GM19035 (cell line): ENCODE data around the gene TMEM238L.

Source experiments
- ATAC-seq: cut with Tn5 transposase; IDR thresholded peaks from one replicate; pipeline ENCODE4 v1.9.1; 2021; ENCODE audit not compliant: unreplicated experiment

TMEM238L gene

DNA sequence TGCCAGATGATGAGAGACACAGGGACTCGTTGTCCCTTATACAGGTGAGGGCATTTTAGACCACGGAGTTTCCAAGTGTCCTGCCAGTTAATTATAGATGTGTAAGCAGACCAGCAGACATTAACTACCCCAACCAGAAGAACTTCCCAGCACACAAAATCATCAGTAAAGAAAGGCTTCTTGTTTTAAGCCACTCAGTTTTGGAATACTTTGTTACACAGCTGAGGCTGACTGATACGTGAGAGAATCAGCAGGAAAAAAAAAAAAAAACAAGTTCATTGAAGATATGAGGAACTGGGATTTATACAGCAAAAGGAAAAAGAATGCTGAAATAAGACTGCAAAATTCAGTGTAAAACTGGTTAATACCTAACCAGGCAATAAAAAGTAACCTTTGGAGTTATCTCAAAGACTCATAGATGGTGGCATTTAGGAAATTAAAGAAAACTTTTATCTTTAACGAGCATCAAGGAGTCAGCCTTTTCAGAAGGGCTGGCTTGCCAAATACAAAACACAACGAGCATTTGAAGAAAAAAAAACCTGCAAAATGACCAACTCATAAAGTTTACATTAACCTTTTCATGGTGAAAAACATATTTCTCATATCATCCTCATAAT is 28.1 kb downstream of the TMEM238L start:
- ATAC-seq: no peak

DNA sequence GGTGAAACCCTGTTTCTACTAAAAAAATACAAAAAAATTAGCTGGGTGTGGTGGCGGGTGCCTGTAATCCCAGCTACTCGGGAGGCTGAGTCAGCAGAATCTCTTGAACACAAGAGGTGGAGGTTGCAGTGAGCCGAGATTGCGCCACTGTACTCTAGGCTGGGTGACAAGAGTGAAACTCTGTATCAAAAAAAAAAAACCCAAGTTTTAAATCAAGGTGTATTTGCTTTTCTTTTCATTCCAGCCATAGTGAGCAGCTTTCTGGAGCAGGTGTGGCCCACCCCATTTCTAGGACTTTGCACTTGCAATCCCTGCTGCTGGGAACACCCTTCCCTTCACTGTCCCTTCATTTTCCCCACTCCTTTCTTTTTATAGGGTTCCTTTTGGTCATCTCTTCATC is 28.8 kb downstream of the TMEM238L start:
- no peak for ATAC-seq

DNA sequence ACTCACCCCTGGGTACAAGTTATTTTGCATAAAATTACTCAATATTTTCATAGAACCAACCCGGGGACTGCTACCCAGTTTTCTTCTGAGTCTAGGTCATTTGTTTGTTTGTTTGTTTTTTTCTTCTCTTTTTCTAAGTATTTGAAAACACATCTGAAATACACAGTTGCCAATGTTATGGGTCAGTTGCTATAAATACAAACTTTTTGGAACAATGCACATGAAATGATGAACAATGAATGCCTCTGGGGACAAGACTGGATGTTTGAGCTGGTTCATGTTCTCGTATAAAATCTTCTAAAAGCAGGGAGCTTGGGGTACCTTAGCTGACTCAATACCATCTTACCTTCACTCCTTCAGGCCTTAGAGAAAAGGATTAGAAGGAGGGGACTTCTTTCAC is 30.5 kb downstream of the TMEM238L start:
- no peak for ATAC-seq

DNA sequence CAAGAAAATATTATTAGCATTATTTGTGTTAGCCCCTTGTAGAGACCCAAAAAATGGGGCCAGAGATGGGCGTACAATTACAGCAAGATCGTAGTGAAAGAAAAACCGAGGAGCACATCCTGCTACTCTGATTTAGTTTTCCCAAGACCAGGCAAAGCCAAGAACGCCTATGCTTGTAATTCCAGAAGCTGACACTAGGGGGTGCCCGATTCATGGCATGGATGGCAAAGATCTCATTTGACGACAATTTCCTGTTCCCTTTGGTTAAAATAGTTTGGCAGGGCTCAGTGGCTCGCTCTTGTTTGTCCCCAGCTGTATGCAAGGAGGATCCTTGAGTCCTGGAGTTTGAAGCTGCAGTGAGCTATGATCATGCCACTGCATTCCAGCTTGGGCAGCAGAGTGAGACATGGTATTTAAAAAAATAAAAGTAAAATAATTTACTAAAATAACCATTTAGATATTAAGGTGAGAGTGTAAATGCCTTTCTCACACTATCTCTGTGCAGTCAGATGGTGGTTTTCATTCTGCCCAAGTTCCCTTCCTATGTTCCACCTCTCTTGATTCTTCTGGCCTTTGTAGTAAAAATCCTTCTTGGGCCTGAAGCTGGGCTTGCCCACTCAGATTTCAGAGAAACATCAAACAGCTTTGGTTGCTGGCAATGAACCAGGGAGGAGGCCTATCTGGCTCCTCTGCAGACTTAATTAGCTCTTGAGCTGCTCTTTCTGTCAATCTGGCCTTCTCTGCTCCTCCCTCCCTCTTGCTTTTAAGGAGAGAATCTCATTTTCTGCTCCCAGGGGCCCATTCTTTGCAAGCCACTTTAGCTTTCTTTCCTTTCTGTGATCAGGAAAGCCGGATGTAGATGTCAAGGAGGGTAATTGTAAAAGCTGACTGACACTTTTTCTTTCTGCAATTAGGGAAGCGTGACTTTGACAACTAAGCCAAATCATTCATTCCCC is 31.2 kb downstream of the TMEM238L start:
- ATAC-seq: no peak

DNA sequence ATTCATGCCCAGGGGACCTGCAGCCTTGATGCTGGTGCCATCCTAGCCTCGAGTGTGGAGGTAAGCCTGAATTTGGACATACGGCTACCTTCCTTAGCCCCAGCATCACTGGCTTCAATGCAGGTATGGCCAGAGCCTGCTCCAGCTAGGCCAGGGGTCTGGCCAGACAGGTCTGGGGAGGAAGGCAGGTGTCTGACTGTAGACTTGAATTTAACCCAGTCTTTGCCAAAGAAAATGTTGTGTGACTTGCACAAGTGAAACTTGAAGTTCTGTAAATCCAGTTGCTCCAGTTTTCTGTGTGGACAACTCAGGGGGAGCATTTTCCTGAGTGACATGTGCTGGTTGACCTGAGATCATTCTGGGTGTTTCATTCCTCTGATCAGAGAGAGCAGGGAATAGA is 32.8 kb downstream of the TMEM238L start:
- ATAC-seq: no peak

DNA sequence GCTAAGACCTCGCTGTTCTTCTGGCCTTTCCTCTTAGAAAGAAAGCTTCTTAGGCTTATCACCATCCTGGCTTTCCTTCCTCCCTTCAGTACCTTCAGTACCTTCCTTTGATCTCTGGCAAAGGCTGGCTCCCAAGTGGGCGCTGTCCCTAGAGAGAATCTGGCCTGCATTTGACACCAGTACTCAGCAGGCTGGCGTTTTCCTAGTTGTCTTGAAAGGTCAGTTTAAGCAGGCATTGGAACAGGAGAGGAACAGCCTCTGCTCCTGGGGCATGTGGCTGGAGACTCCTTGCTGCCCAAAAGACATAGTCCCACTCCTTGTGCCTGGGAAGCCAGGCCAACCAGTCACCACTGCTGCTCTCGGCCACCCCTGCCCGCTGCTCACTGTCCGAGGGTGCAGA is 34.1 kb downstream of the TMEM238L start:
- ATAC-seq: no peak

DNA sequence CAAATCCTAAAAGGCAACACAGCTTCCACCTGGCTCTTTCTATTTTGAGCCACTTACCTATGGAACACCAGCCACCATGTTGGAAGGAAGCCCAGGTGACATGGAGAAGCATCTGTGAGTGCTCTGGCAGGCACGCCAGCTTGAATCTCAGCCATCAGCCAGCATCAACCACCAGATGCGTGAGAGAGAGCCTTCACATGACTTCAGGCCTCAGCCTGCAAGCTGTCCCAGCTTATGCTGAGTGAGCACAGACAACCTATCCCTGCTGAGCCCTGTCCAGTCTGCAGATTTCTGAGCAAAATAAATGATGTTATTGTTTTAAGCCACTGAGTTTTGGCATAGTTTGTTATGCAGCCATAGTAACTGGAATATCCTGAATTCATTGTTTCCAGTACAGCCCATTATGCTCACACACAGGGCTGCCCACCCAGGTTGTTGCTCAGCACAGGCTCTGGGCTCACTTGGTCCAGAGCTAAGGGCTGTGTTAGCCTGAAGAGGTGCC is 35.1 kb downstream of the TMEM238L start:
- ATAC-seq: no peak

DNA sequence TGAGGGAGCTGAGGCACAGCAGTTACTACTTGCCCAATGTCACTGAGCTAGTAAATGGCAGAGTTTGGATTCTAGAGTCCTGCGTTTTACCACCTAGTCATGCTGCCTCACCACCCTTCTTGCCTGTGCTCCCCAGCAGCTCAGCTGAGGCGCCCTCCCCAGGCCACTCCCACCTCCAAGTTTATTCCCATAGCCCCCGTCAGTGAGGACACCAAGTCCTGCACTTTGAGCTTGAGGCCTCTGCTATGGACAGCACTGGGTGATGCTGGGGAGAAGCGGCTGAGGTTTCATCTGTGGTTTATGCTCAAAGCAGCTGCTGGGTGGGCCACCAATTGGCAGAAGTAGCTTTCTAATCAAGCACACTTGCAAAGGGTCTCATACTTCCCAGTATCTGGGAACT is 36.7 kb downstream of the TMEM238L start:
- no peak for ATAC-seq

DNA sequence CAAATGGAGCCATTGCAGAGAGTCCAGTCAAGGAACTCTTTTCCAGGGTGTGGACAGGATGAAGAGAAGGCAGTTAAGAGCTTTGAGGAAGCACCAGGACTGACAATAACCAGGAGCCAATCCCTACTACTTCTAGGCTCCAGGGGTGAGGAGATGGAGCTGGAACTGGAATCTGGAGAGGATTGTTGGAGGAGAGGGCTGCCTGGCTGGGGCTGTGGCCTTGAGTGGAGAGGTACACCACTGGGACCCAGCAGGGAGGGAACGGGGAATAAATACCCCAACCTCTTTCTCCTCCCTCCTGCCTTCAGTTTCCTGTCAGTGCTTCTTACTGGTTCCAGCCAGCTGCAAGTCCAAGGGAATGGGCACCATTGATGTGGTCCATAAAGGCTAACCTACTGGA is 41.9 kb downstream of the TMEM238L start:
- ATAC-seq: no peak

DNA sequence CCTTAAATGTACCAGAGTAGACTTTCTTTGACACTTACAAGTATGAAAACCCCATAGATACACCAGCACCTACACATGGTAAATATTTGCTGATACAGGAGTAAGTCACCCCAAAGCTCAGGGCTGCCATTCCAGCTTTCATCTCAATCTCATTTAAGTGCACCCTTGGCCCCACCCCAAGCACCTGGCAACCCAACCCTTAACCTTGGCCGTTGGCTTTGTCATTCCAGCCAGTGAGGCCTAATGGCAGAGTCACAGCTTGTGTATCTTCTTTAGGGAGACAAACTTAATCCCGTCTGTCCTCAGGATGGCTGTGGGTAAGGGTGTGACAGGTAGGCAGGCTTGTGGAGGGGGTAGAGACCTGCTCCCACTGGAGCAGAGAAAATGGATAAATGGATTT is 42.6 kb downstream of the TMEM238L start:
- ATAC-seq: no peak

DNA sequence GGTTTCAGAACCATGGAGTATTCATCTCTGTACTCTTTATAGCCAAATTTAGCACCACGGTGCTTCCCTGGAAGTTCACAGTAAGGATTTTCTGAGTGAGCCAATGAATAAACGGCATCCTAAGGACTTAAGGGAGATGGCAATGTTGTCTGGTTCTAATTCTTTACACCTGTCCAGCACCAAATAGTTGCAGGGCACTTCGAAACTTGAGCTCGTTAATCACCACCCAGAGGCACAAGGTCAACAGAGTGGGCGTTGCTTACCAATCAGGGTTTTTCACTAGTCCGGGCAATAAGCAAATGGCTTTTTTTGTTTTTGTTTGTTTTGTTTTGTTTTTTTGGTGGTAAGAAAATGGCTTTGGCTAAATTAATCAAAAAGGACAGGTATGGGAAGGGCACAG is 45.8 kb downstream of the TMEM238L start:
- ATAC-seq: no peak

DNA sequence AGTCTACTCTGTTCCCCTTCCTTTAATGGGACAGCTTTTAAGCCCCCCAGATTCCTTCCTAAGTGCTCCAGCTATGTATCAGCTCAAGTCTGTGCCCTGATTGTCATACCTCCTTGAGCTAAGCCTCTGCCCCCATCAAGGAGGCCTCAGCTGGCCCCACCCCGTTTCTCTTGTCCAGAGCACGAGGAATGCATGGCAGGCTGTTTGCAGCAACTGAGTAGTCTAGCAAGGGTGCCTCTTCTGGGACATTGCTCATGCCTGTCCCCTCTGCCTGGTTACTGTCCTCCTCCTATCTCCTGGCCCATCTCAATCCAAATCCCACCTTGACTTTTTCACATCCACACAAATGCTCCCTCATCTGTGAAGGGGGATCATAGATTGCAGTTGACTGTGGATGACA is 46.3 kb downstream of the TMEM238L start:
- ATAC-seq: no peak

DNA sequence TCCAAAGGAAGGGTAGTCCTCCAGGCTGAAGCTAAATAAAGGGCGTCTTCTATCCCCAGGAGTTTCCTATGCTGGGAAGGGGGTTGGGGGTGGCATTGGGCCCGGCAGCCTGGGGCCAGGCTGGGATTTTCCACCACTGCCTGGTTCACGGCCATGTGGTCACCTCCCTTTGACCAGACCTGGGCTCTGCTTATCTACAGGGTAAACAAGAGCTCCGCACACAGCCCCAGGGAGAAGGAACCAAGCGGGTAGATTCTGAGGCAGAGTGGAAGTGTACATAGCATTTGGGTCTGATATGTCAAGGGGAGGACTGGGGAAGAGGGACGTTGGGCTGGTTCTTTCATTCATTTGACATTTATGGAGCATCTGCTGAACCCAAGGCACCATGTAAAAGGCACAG is 46.8 kb downstream of the TMEM238L start:
- no peak for ATAC-seq

DNA sequence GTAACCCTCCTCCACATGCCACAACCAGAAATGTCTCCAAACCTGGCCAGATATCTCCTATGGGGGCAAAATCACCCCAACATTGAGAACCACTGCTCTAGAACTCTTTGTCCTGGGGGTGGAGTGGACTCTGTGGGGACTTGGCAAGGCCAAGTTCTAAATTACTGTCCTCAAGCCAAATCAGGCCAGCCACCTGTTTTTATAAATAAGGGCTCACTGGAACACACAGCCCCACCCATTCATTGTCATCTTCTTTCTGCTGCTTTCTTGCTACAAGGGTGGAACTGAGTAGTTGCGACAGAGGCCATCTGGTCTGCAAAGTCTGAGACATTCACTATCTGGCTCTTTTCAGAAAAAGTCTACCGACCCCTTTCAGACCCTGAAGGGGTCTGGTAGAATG is 47.3 kb downstream of the TMEM238L start:
- no peak for ATAC-seq

DNA sequence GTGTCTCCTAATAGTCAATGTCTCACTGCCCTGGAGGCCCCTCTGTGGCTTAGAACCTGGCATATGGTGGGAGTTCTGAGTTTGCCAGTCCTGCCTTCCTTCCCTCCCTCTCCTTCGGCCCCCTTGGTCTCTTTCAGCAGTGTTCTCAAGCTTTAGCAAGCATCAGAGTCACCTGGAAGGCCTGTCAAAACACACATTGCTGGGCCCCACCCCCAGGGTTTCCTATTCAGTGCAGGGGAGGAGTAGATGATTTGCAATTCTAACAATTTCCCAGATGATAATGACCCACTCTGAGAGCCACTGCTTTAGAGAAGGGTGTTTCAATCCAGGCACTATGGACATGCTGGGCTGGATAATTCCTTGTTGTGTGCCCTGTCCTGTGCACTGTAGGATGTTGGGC is 47.7 kb downstream of the TMEM238L start:
- ATAC-seq: no peak

DNA sequence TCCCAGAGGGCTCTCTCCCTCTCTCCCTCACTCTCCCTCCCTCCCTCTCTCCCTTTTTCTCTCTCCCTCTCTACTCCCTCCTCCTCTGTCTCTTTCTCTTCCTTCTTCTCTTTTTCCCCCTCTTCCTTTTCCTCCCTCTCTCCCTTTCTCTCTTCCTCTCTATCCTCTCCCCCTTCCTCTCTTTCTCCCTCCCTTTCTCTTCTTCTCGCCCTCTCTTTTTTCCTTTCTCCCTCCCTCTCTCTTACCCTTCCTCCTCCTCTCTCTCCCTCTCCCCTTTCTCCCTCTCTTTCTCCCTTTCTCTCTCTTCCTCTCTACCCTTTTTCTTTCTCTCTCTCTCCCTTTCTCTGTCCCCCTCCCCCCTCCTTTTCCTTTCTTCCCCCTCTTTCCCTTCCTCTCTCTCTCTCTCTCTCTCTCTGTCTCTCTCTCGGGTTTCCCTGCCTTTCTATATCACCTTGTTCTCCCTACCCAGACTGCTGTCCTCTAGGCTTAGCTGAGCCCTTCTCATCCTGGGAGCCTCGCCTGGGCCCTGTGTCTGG is 48.2 kb downstream of the TMEM238L start:
- ATAC-seq: no peak

DNA sequence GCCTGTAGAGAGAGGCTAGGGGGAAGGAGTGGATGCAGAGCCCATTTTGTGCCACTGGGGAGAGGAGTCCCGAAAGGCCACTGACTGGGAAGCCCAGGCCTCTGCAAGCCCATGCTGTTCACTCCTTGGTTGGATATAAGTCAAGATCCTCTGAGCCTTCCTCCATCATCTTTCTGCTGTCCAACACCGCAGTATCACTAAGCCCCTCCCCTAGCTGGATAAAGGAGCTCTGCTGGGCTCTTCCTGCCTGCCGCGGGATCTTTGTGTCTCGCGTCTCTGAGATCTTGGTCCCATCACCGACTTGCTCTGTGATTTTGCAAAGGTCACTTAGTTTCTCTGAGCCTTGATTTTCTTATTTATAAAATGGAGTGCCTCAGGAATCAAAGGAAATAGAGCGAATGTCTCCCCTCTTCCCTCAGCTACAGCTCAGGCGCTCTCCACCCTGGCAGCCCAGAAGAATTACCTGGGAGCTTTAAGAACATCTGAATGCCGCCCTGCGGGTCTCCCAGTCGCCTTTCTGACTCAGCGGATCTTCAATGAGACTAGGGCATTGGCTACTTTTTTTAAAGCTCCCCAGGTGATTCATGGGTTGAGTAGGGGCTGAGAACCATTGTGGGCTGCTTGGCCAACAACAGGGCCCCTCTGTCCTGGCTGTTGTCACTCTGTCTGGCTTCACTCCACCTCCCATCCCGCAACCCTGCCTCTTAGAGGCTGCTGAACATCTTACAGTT is 48.9 kb downstream of the TMEM238L start:
- ATAC-seq: no peak

DNA sequence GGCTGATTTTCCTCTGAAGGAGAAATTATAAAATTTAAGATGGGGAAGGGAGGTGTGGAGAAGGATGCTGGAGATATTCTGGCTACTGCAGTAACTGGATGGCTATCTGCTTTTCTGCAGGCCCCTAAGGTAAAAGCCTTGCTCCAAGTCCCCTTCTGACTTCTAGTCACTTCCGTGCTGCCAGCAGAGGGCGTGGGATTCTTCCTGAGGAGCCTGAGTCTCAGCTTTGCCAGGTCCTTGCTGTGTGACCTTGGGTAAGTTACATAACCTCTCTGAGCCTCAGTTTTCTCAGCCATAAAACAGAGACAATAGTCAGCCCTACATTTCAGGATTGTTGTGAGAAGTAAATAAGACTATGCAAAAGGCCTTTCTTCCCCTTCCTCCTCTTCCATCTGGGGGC is 49.8 kb downstream of the TMEM238L start:
- no peak for ATAC-seq

DNA sequence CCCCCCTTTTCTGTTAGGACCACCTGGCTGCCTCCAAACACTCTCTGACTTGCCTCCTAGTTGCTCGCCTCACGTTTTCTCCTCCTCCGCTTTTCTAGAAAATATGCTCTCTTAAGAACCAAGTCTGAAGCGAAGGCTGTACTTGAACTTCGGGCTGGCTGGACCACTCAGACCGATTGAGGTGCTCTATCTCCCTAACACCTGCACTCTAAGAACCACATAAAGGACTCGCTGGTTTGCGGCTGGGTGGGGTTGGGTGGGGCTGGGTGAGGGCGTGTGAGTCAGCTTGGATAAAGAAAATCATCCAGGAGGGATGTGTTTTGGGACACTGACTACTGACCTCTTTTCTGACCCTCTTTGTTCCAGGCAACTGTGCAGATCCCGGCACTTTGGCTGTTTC is 51.2 kb downstream of the TMEM238L start:
- ATAC-seq: no peak

DNA sequence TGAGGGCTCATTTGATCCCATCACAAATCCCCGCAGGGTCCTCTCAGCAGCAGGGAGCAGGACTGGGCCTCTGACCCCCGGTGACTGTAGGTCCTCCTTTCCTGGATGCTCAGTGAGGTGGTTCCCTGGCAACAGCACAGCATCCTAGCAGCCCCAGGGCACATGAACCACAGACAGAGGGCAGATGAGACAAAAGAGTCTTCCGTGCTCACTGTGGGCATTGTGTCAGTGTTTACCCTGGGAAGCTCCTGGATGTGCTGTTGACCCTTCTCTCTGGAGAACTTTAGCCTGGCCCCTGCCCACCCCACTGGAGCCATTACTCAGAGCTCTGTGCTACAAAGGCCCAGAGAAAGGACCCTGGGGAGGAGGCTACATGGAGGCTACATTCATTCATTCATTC is 52.3 kb downstream of the TMEM238L start:
- ATAC-seq: no peak

DNA sequence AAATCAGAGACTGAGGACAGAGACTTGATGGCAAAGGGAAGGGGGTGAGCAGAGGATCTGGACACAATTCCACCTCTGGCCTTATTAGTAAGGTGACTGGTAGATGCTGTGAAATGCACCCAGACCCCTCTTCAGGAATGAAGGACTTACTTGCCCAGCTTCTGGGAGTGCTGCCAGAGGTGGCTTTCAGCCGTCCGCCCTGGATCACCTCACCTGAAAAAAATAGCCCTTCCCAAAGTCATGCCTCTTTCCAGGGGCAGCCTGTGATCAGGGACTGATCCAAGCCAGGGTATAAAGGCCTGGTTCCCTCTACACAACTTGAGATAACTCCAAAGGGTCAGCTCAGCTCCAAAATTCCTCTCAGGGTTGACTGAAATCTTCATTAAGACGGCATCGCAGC is 53.7 kb downstream of the TMEM238L start:
- no peak for ATAC-seq
